Mucosa of stomach (tissue), 1 donor: Measurements from ENCODE around the gene ATP11A.

Source experiments
- H3K27me3 ChIP-seq: one replicate; pipeline ENCODE4 v1.7.0; 2013; ENCODE audit warnings: mild to moderate bottlenecking, low read length; ENCODE audit not compliant: control insufficient read depth, insufficient read depth
- H3K36me3 ChIP-seq: one replicate; pipeline ENCODE4 v1.7.0; 2013; ENCODE audit warnings: low read length; ENCODE audit not compliant: control insufficient read depth, insufficient read depth
- H3K4me1 ChIP-seq: one replicate; pipeline ENCODE4 v1.7.0; 2013; ENCODE audit warnings: mild to moderate bottlenecking, low read length; ENCODE audit not compliant: control insufficient read depth, insufficient read depth
- H3K4me3 ChIP-seq: one replicate; pipeline ENCODE4 v1.7.0; 2013; ENCODE audit warnings: low read length
- H3K9ac ChIP-seq: one replicate; pipeline ENCODE4 v1.7.0; 2013; ENCODE audit warnings: mild to moderate bottlenecking, low read length, moderate library complexity
- H3K9me3 ChIP-seq: one replicate; pipeline ENCODE4 v1.7.0; 2013; ENCODE audit warnings: mild to moderate bottlenecking, low read length, moderate library complexity; ENCODE audit not compliant: control insufficient read depth
- donor health status: Pancreatic carcinoma.

The ATP11A gene

DNA sequence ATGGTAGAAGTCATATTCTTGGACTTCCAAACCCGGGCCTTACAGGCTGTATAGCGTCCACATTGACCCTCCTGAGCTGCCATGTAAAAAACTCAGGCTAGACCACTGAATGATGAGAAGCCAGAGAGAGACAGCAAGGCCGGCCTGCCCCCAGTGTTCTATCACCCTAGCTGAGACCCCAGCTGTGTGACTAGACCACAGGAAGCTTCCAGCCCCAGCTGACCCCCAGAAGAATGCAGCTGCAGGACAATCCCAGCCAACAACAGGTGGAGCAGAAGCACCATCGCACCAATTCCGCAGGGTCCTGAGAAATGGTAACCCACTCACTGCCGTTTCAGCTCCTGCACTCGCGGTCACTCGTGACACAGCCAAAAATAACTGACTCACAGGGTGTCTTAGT, 2.9 kb upstream of the ATP11A start:
- Histone ChIP-seq H3K9me3 (no peaks in the 10 kb centered on the region), H3K9ac (no peak overlapping the region), H3K4me3 (no peak overlapping the region), H3K36me3 (no peaks in the 10 kb centered on the region), H3K27me3 (no peaks in the 10 kb centered on the region), H3K4me1 (peaks cover 20% of the 10 kb centered on the region)

DNA sequence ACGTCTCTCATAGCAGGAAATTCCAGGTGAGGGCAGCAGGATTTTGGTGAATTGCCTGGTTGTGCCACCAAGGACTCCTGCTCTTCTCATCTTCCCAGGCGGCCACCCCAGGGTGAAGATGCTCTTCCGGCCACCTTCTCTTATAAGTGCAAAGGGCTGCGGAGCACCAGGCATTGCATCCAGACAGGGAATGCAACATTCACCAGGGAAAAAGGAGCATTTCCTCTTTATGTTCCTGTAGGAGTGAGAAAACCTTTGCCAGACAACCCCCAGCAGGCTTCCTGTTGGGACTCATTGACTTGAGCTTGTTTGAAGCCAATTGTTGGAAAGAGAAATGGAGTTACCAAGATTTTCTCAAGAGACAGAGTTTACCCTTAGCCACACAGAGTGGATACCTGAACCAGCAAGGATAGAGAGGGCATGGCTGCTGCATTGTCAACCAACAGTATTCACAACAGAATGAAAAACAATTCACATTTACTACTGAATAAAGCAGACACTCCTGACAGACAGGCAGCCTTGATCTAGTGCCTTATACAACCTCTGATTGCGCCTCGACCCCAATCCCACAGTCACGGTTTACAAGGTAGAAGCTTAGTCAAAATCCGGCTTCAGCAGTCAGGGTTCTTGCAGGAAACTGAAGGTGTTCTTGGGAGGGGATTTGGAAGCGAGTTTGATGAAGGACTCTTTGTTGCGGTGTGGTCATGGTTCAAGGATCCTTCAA, 1.8 kb upstream of the ATP11A start:
- Histone ChIP-seq H3K4me1 (peaks cover 24% of the 10 kb centered on the region), H3K36me3 (no peaks in the 10 kb centered on the region), H3K9ac (no peak overlapping the region), H3K4me3 (no peak overlapping the region), H3K27me3 (no peaks in the 10 kb centered on the region), H3K9me3 (no peaks in the 10 kb centered on the region)

DNA sequence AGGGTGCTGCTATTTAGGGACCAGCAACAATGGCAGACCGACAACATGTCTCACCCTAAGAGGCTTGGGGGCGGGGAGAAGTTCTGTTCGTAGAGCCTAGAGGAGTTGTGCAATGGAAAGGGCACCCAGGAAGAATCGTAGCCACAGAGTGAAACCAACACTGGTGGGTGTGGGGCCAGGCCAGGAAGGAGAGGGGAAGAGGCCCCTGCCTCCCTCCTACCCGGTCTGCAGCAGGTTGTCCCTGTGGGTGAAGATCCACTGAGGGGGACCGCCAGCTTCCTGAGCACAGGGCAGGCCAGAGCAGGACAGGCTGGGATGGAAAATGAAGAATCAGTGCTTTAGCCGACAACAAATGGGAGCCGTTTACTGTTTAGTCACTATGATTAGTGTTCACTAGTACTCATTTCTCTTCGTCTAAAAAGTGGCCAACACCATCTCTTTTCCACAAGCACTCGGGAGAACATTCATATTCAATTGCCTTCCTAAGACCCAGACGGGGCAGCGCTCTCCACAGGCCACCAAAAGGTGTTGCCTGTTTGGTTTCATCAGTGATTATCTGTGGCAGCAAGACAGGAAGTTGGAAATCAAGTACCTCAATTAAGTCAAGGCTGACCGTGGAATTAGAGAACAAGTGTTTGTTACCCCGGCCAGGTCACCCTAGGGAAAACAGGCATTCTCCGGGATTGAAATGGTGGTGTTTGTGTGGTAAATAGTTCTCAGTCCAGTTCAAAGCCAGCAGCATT, 1.1 kb upstream of the ATP11A start:
- Histone ChIP-seq H3K27me3 (no peaks in the 10 kb centered on the region), H3K4me1 (peaks cover 27% of the 10 kb centered on the region), H3K9ac (peak overlapping the region; percentile 86), H3K9me3 (no peaks in the 10 kb centered on the region), H3K36me3 (no peaks in the 10 kb centered on the region), H3K4me3 (no peak overlapping the region)

DNA sequence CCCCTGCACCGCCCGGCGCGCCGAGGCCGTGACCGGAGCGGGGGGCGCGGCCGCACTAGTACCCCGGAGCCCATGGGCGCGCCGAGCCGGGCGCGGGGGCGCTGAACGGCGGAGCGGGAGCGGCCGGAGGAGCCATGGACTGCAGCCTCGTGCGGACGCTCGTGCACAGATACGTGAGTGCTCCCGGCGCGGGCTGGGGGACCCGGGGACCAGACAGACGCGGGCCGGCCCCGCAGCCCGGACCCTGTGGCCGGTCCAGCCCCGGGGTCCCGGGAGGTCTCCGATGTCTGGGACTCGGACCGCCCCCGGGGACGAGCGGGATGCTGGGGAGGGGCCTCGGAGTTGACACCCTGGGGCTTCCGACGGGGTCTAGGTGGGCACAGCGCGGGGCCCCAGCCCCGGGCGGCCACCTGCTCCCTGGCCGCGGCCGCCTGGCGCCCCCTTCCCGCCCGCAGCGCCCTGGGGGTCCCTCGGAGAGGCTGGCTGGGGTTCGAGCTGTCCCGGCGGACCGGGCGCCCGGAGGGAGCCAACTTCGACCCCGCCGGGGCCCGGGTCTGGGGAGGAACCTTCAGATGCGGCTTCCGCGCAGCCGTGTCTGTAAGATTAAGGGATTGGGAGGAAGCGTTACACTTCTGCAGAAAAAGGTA, 568 bp downstream of the ATP11A start:
- H3K9ac ChIP-seq = peak overlapping the region; percentile 83
- peak overlapping the region; percentile 69 for H3K4me3 ChIP-seq
- no peaks in the 10 kb centered on the region for H3K36me3 ChIP-seq
- peaks cover 35% of the 10 kb centered on the region for H3K4me1 ChIP-seq
- no peaks in the 10 kb centered on the region for H3K27me3 ChIP-seq
- H3K9me3 ChIP-seq = no peaks in the 10 kb centered on the region

DNA sequence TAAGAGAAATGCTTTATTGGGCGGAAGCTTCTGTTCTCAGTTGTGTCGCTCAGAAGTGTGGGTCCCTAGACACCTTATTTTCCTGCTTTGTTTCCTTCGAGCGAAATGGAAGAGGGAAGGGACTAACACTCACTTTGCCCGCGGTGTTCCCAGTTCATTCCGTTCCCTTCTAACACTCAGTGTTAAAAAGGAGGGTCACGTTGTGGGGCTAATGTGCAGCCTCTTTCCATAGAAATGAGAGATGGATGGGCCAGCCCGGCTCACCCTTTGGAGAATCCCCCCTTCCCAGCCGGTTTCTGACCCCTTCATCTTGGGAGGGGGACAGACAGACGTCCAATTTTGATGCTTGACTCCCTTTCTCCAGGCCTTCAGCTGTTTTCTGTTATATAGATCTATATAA, 2.3 kb downstream of the ATP11A start:
- H3K4me1 ChIP-seq = peaks cover 24% of the 10 kb centered on the region
- H3K36me3 ChIP-seq = no peaks in the 10 kb centered on the region
- H3K9me3 ChIP-seq = no peaks in the 10 kb centered on the region
- peak overlapping the region; percentile 69 for H3K4me3 ChIP-seq
- H3K27me3 ChIP-seq = no peaks in the 10 kb centered on the region
- H3K9ac ChIP-seq = peak overlapping the region; percentile 83

DNA sequence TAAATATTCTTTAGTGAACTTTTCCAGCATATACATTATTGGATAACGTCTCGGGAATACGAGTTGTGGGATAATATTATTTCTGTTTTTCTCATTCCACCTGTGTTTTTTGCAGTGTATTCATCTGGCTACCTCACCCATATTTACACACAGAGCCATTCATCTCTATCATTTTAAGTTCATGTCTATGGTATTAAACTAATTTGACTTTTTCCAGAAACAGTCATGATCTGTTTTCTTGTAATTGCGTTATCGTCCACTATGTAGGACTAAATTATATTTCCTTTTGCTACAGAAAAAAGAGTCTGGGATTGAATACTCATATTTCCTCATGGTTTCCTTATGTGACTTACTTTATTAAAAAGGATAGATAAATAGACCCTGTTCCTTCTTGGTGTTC, 2.7 kb downstream of the ATP11A start:
- Histone ChIP-seq H3K27me3 (no peaks in the 10 kb centered on the region), H3K36me3 (no peaks in the 10 kb centered on the region), H3K9ac (no peak overlapping the region), H3K4me3 (no peak overlapping the region), H3K4me1 (peaks cover 25% of the 10 kb centered on the region), H3K9me3 (no peaks in the 10 kb centered on the region)

DNA sequence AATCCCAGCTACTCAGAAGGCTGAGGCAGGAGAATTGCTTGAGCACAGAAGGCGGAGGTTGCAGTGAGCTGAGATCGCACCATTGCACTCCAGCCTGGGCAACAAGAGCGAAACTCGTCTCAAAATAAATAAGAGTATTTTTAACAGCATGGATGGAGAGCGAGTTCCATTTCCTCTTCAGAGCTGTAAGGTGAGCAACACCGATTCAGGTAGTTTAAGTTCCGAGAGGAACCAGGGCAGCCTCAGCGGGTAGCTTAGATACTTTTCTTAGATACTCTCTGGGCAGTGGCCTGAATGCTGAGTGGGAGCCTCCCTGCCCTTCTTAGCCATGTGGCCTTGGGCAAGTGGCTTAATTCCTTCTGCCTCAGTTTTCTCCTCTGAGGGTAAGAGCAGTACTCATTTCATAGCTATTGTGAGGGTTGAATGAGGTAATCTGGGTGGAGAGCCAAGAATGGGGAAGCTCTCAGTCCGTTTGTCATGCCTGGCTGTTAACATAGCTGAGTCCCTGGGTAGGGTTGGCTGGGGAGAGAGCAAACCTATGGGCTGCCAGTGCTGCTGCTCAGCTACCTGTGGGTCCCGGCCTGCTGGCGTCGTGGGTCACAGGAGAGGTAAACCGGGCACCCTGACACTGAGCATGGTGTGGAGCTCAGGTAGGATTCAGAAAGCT, 4.1 kb downstream of the ATP11A start:
- Histone ChIP-seq H3K27me3 (no peaks in the 10 kb centered on the region), H3K36me3 (no peaks in the 10 kb centered on the region), H3K9ac (no peak overlapping the region), H3K4me3 (no peak overlapping the region), H3K4me1 (peaks cover 24% of the 10 kb centered on the region), H3K9me3 (no peaks in the 10 kb centered on the region)

DNA sequence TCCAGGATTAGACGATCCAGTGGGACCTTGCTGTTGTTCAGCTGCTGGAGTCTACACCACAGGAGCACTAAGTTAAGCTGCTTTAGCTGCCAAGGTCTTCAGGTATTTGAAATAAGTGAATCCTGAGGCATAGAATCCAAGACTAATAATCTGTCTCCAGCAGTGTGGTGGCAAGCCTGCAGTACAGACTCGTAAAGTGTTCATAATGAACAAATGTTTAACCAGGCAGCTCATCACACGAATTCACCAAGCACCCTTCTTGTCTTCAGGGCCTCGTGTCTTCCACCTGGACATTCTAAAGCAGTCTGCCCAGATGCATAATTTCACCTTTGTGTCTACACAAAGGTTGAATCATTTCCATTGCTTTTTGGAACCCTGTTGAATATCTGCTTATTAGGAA, 5.3 kb downstream of the ATP11A start:
- Histone ChIP-seq H3K9me3 (no peaks in the 10 kb centered on the region), H3K27me3 (no peaks in the 10 kb centered on the region), H3K4me1 (peaks cover 23% of the 10 kb centered on the region), H3K9ac (no peak overlapping the region), H3K36me3 (no peaks in the 10 kb centered on the region), H3K4me3 (no peak overlapping the region)

DNA sequence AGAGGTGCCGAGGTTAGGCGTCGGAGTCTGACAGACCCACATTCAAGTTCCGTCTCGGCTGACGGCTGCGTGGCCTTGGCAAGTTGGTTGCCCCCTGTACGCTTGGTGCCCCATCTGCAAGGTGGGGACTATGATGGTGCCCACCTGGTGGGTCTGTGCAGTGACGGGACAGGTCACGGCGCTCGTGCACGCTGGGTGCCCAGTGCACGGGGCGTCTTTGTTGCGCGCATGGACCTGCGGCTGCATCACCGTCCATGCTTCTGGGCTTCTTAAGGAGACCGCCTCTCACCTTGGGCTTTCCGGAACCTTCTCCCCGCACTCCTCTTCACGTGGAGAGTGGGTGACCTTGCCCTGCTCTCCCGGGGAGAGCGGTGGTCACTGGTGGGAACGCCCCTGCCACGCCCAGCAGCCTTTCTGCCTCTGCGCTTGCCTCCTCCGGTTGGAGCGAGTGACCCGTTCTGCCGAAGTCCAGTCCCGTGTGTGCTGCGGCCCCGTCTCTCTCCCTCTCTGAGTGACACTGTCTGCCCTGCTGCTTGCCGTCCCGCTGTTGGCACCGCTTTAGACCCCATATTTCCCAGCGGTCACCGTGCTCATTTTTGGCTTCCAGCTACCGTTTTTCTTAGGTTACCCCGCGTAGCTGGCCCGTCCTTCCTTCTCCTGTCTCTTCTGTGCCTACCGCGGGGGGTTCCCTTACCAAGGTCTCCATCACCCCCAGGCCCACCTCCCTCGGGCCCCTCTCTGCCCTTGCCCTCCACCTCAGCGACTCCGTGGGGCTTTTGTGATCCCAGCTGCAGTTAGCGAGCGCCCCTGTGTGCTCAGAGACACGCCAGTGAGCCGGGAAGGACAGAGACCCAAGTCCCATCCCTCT, 6.4 kb downstream of the ATP11A start:
- H3K36me3 ChIP-seq = no peaks in the 10 kb centered on the region
- no peak overlapping the region for H3K4me3 ChIP-seq
- H3K9me3 ChIP-seq = no peaks in the 10 kb centered on the region
- H3K4me1 ChIP-seq = peaks cover 23% of the 10 kb centered on the region
- no peak overlapping the region for H3K9ac ChIP-seq
- H3K27me3 ChIP-seq = no peaks in the 10 kb centered on the region

DNA sequence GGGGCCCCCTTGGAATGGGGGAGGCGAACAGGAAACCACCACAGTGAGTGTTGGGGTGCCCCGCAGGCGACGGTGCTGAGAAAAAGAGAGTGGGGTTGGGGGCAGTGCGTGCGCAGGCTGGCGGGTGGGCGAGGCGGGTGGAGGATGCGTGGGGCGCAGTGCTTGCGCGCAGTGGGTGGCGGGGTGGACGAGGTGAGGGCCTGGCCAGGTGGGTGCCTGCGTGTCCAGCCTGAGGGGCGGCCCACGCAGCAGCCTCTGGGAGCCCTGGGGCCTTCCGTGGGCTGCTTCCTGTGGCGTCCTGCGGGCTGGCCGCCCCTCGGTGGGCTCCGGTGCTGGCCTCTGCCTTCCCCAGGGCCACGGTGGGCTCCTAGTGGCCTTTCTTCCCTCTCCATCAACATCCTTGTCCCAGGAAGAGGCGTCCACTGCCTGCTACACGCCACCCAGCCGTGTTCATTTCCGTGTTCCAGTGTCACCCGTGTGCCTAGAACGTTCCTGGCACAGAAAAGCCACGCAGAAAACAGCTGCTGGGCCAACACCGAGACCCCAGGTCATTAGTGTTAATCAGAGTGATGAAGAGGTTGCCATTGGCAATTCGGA, 7.1 kb downstream of the ATP11A start:
- H3K9me3 ChIP-seq = no peaks in the 10 kb centered on the region
- no peak overlapping the region for H3K4me3 ChIP-seq
- H3K4me1 ChIP-seq = peaks cover 18% of the 10 kb centered on the region
- H3K9ac ChIP-seq = no peak overlapping the region
- H3K27me3 ChIP-seq = no peaks in the 10 kb centered on the region
- no peaks in the 10 kb centered on the region for H3K36me3 ChIP-seq
